Renal pelvis (tissue), 12 donors: Measurements from ENCODE around the gene PRTG. TPM values are rescaled to one million over a fixed set of nuclear protein-coding genes. Genes with fewer than 3 reads are reported as not detected.
A peak's percentile ranks its signal among the peaks of the same experiment; 100 is the strongest.
"Not testable (repeated sequence)": the region's sequence is repeated elsewhere in the genome, so short reads cannot be mapped to it uniquely, and the experiment has no call there.

Source experiments
- DNase-seq: peaks from one replicate; pipeline ENCODE4 v3.0.0-alpha.2; 2013
- long read RNA-seq, 16 experiments: transcript quantifications; one replicate each; lab custom pipeline, GENCODE V29; 2026
- polyA plus RNA-seq, 3 donors: library from polyadenylated mRNA; unstranded; fragments of 120-200 nt; gene quantifications; one replicate each; pipeline ENCODE4 v1.2.1, GENCODE V29; 2013; ENCODE audit not compliant: insufficient read length in 3 of 3

The PRTG gene, protein sequence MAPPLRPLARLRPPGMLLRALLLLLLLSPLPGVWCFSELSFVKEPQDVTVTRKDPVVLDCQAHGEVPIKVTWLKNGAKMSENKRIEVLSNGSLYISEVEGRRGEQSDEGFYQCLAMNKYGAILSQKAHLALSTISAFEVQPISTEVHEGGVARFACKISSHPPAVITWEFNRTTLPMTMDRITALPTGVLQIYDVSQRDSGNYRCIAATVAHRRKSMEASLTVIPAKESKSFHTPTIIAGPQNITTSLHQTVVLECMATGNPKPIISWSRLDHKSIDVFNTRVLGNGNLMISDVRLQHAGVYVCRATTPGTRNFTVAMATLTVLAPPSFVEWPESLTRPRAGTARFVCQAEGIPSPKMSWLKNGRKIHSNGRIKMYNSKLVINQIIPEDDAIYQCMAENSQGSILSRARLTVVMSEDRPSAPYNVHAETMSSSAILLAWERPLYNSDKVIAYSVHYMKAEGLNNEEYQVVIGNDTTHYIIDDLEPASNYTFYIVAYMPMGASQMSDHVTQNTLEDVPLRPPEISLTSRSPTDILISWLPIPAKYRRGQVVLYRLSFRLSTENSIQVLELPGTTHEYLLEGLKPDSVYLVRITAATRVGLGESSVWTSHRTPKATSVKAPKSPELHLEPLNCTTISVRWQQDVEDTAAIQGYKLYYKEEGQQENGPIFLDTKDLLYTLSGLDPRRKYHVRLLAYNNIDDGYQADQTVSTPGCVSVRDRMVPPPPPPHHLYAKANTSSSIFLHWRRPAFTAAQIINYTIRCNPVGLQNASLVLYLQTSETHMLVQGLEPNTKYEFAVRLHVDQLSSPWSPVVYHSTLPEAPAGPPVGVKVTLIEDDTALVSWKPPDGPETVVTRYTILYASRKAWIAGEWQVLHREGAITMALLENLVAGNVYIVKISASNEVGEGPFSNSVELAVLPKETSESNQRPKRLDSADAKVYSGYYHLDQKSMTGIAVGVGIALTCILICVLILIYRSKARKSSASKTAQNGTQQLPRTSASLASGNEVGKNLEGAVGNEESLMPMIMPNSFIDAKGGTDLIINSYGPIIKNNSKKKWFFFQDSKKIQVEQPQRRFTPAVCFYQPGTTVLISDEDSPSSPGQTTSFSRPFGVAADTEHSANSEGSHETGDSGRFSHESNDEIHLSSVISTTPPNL
- 10 to 100 TPM; 12.1 to 12.5 (median 12.4) TPM for polyA plus RNA-seq
- long read RNA-seq, donor 1, result 0 reads
- long read RNA-seq, donor 2, result 0 reads
- long read RNA-seq, donor 3, result 0 reads
- long read RNA-seq, donor 4, full-length matches to known transcripts, result 1 of 1 reads
- long read RNA-seq, donor 4, partial matches to known transcripts, result 0 of 1 reads
- long read RNA-seq, donor 4, other reads (novel, unspliced or antisense), result 0 of 1 reads
- long read RNA-seq, donor 5, result 0 reads
- long read RNA-seq, donor 6, full-length matches to known transcripts, result 1 of 1 reads
- long read RNA-seq, donor 6, partial matches to known transcripts, result 0 of 1 reads
- long read RNA-seq, donor 6, other reads (novel, unspliced or antisense), result 0 of 1 reads
- long read RNA-seq, donor 7, full-length matches to known transcripts, result 1 of 1 reads
- long read RNA-seq, donor 7, partial matches to known transcripts, result 0 of 1 reads
- long read RNA-seq, donor 7, other reads (novel, unspliced or antisense), result 0 of 1 reads
- long read RNA-seq, donor 8, result 0 reads
- long read RNA-seq, donor 9, result 0 reads
- long read RNA-seq, donor 10, result 0 reads
- long read RNA-seq, donor 11, result 0 reads
- long read RNA-seq, donor 12, full-length matches to known transcripts, result 1 of 1 reads
- long read RNA-seq, donor 12, partial matches to known transcripts, result 0 of 1 reads
- long read RNA-seq, donor 12, other reads (novel, unspliced or antisense), result 0 of 1 reads
- long read RNA-seq, donor 13, partial matches to known transcripts, result 5 of 7 reads
- long read RNA-seq, donor 13, other reads (novel, unspliced or antisense), result 0 of 7 reads
- long read RNA-seq, donor 14, result 0 reads
- long read RNA-seq, donor 15, result 0 reads
- long read RNA-seq, donor 16, result 0 reads

DNA sequence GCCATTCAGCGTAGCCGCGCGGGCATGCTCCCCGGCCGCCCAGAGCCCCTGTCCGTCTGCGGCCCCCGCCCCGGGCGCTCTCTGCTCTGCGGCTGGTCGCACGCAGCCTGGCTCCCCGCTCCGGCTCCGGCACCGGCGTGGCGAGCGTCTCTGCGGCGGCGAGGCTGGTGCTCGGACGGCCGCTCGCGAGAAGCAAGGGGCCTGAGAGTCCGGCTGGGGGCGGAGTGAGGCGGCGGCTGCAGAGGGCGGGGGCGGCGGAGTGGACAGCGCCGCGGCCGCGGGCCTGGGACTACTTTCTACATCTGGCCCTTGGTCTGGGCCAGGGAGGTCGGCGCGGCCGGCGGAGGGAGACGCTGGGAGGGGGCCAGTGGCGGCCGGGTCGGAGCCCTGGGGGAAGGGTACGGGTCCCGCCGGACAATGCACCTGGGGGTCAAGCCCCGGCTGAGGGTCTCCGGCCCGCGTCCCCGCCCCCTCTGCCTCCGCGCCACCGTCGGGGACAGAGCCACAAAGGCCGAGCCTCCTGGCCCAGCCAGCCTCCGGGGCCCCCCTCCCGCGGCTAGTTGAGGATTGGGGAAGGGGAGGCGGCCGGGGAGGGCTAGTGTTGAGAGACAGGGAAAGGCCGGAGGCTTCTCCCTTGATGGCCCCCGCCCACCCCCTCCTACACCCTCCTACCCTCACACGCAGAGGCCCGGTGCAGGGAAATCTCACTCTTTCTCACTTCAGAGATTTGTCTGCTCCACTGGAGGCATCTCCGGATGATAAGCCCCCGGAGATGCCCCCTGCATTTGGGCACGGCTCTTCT is at the start of gene PRTG:
Gene PRTG, minus strand, starts transcription at position 226 of the 802 bp plus-strand sequence. Its CDS starts 221 bp downstream, at position 5.
- DNase-seq, result peak; percentile 82

DNA sequence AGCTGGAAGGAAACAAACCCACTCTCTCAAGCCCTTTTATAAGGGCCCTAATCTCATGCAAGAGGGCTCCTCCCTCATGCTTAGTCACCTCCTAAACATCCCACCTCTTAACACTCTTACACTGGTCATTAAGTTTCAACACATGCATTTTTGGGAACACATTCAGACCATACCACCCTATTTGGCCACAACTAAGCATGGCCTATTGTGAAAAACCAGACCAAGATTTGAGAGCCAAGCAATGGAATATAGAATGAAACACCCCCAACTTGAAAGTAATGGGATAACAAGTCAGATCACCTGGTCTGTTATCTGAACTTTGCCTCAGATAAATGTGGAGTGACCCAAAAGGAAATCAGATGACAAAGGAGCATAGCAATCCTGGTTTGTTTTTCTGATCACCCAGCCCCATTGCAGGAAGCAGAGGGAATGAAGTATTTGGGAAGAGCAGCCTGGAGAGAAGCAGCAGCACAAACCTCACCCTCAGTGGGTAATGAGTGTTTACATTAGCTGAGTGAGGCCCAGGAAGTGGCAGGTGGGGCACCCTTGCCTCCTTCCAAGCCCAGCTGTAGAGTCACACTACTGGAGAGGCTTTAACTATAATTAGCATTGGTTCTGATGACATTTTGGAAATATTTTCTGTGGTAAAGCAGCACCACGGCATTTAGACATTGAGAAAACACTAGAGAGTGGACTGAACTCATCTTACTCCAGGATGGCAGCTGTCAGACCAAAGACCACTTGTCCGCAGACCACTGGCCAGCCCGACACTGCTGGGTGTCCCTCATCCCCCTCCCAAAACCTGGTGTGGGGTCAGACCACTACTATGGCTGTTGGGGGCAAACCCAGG is 48.8 kb upstream of the PRTG start:
- DNase-seq, result no peak

DNA sequence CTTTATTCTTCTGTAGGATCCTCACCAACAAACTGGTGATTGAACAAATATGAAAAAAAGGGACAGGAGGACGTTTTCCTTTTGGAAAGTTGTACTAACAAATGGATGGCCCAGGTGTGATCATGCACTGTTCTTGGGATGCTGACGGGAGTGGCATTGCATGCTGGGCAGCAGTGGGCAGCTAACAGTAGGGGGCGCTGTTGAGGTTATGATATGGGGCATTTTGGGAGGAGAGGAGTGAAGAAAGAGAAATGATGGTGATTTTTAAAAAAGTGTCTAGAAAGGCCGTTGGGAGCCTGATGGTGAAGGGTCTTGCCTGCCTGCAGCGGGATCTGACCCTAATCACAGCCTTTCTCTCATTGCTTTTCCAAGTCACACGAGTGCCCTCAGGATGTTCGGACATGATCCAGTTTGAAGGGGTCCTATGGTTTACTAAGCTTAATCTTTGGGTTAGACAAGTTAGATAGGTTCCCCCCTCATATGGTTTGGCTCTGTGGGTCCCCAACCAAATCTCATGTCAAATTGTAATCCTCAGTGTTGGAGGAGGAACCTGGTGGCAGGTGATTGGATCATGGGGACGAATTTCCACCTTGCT is 46.2 kb upstream of the PRTG start:
- no peak for DNase-seq

DNA sequence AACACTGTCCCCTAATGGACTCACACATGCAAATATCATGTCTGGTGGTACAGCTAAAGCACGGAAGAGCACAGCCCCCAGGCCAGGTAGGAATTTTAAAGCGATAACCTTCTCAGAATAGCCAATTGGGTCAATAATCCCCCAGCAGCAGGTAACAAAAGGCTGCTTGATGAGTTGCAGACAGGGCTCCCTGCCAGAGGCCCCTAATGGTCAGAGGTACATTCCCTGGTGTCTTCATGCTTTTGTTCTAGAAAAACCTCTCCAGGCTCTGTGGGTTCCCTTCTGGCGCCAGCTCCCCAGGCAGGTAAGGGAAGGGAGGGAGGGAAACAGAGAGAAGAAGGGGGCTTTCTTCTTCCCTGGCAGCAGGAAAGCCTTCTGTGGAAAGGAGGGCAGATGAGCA is 43.4 kb upstream of the PRTG start:
- DNase-seq, result no peak

GRCh38 chr15:55785593-55785992 is 42.6 kb upstream of the PRTG start:
- not testable (repeated sequence) for DNase-seq

DNA sequence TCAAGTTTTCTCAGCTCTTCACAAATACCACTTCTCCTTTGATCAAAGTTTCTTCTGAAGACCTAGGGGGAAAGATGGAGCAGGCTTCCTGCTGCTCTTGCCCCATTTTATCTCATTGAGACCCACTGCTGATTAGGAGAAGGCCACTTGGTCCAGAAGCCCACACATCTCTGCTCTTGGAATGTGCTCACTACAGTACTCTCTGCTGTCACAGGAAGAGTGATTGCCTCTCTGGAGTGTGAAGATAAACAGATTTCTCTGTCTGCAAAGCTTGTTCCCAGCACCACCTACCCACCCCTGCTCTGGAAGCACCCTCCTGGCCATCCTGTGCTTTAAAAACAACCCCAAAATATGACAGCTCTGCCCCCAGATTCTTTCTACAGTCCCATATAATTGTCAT is 41.3 kb upstream of the PRTG start:
- DNase-seq, result no peak

DNA sequence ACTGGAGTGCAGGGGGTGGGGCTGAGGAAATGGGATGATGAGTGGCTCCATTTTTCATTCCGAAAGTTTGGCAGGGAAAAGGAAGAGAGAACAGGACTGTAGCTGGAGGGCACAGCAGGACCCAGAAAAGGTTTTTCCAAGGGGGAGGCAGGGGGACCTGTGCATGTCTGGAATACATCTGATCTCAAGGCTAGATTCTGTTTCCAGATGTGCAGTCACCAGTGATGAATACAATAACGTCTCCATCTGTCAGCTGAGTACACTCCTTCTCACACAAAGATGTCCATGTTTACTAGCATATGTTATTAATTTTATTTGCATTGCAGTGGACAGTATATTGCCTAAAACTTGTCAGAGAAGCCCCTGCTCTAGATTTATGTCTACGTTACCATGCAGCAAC is 39.9 kb upstream of the PRTG start:
- DNase-seq, result no peak

DNA sequence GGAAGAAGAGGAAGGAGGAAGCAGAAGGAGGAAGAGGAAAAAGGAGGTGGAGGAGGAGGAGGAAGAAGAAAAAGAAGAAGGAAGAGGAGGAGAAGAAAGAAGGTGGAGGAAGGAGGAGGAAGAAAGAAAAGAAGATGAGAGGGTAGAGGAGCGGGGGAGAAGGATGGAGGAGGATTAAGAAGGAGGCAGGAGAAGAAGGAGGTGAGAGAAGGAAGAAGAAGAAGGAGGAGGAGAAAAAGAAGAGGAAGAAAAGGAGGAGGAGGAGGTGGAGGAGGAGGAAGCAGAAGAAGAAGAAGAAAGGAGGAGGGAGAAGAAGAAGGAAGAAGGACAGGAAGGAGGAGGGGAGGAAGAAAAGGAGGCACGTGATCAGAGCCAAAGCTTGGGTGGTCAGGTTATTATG is 37.3 kb upstream of the PRTG start:
- DNase-seq, result no peak

DNA sequence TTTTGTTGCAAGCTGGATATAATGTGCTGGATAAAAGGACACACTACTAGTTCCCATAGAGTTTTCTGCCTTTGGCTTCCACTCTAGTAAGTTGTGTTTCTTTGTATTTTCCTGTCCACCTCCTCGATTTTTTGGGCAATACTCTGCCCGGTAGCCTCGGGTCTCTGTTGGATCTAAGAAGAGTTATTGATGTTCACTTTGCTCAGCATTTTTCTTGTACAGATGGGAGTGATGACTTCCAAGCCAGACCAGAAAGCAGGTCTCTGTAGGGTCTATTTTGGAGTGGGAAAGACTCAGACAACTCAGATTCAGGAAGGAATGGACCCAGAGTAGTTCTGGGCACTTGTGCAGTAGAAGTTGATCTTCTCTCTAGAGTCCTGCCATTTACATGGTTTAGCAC is 36.0 kb upstream of the PRTG start:
- DNase-seq, result no peak

DNA sequence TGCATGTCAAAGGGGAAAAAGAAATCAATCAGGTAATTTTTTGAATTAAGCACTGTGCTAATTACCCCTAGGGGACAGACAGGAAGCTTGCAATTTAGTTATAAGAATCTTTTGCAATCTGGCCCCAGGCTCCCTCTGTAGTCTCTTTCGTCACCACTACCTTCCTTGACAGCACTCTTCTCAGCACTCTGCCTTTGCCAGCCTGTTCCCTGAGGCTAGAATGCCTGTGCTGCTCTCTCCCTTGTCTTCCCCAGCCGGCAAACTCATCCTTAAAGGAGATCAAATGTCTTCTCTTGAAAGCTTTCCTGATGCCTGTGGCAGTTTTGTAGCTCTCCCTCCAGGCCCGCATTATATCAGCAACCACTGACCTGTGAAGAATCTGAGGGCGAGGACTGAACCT is 32.4 kb upstream of the PRTG start:
- peak; percentile 45 for DNase-seq

GRCh38 chr15:55774113-55774970 is 31.4 kb upstream of the PRTG start:
- DNase-seq, result peak; percentile 29

GRCh38 chr15:55770806-55771205 is 27.9 kb upstream of the PRTG start:
- no peak for DNase-seq

DNA sequence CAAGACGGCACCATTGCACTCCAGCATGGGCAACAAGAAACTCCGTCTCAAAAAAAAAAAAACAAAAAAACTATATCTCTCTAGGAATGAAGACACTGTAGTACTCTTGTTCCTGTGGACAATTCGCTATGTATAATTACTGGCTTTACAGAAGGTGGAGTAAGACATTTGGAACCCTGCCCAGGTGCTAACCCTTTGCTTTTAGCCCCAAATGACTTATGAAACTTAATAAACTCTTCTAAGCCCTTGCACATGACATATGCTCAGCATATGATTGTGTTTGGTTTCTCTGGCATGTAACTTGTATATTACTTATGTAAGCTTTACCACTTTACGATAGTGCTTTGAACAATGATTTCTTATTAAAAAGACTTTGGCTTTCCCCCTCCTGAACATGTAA is 27.3 kb upstream of the PRTG start:
- no peak for DNase-seq

DNA sequence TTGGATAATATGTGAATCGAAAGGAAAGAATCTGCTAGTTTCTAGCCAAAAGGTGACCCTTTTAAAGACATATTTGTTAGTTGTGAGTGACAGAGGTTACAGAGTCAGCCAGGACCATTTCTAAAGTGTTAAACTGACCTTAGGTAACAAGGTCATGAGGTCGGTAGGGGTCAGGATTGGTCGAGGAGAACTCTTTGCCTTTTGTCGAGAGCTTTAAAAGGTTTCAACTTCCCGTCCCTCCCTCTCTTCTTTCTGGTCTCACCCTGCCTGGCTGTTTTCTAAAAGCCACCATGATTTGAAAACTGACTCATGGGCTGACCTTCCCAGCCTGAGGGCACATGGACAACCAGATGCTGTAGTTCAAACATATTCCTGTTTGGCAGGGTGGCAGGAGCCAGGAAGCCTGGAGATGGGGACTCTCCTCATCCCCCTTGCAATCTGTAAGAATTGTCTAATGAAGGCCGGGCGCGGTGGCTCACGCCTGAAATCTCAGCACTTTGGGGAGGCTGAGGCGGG is 25.8 kb upstream of the PRTG start:
- no peak for DNase-seq

DNA sequence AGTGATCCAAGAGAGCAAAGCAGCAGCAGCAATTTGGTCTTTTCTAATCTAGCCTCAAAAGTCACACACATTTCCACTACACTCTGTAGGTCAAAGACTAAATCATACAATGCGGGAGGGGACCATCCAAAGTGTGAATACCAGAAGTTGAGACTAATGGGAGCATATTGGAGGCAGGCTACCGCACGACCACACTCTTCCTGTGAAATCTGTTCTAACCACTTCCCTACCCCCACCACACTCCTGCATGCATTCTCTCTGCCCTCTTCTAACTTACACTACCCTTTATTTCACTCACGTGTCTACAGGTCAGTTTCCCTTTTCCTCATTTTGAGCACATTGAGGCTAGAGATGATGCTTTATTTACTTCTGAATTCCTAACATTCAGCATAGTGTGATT is 23.7 kb upstream of the PRTG start:
- no peak for DNase-seq

- DNase-seq, result no peak
These were observed 21.4 kb upstream of the PRTG start for GRCh38 chr15:55764398-55764797.

GRCh38 chr15:55758580-55758986 is 15.6 kb upstream of the PRTG start:
- DNase-seq, result no peak
